ENCODE measurements around the gene USP48.
"Not testable (repeated sequence)": the region's sequence is repeated elsewhere in the genome, so short reads cannot be mapped to it uniquely, and the experiment has no call there.

The USP48 gene

DNA sequence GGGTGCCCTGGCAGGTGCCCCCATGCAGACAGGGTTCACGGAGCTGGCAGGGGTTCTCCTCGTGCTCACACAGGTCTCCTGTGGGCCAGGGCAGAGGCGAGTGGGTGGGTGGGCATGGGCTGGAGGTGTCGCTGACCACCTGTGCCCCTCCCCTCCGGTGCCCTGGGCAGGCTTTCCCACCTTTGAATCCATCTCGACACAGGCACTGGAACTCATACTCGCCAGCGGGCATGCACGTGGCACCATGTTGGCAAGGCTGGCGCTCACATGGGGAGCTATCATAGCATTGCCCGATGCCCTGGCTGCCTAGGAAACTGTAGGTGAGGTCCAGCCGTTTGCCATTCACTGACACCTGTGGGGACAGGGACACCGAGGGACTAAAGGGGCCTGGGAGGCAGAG, 45.1 kb upstream of the USP48 start:
- TF ChIP-seq, protein P1, sequence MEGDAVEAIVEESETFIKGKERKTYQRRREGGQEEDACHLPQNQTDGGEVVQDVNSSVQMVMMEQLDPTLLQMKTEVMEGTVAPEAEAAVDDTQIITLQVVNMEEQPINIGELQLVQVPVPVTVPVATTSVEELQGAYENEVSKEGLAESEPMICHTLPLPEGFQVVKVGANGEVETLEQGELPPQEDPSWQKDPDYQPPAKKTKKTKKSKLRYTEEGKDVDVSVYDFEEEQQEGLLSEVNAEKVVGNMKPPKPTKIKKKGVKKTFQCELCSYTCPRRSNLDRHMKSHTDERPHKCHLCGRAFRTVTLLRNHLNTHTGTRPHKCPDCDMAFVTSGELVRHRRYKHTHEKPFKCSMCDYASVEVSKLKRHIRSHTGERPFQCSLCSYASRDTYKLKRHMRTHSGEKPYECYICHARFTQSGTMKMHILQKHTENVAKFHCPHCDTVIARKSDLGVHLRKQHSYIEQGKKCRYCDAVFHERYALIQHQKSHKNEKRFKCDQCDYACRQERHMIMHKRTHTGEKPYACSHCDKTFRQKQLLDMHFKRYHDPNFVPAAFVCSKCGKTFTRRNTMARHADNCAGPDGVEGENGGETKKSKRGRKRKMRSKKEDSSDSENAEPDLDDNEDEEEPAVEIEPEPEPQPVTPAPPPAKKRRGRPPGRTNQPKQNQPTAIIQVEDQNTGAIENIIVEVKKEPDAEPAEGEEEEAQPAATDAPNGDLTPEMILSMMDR (IDR thresholded peaks at IDR 0.05; ENCODE audit: control insufficient read depth, extremely low read depth, insufficient read depth) = no peak
- no peak for DNase-seq (ENCODE audit: low read depth)
- no peak overlapping the region for H3K4me3 ChIP-seq (ENCODE audit: low read depth, low read length)

DNA sequence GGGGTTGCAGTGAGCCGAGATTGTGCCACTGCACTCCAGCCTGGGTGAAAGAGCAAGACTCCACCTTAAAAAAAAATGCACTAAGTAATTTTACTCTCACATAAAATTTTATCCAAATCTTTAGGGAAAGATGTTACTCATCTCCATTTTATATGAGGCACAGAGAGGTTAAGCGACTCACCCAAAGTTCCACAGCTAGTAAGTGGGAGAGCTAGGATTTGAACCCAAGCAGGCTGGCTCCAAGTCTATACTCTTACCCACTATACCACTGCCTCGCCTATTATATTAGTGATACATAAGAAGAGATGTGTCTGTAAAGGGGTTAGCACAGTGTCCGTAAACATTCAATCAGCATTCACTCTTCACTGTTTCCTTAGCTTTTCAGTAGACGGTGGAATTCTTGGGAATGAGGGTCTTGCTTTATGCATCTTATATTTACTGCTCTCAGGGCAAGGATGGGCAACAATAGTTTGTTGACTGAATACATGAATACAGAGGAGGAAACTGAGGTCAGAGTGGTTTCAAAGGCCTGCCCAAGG, 44.3 kb upstream of the USP48 start:
- TF ChIP-seq, protein P1 (IDR thresholded peaks at IDR 0.05; ENCODE audit: control insufficient read depth, extremely low read depth, insufficient read depth) = no peak
- no peak overlapping the region for H3K4me3 ChIP-seq (ENCODE audit: low read depth, low read length)
- no peak for DNase-seq (ENCODE audit: low read depth)

DNA sequence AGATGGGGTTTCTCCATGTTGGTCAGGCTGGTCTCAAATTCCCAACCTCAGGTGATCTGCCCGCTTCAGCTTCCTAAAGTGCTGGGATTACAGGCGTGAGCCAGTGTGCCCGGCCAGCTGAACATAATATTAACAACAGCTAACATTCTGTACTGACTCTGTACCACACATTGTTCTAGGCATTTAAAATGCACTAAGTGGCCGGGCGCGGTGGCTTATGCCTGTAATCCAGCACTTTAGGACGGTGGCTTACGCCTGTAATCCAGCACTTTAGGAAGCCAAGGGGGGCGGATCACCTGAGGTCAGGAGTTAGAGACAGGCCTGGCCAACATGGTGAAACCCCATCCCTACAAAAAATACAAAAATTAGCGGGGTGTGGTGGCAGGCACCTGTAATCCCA, 43.7 kb upstream of the USP48 start:
- DNase-seq (ENCODE audit: low read depth); H3K4me3 ChIP-seq (ENCODE audit: low read depth, low read length): not testable (repeated sequence)

DNA sequence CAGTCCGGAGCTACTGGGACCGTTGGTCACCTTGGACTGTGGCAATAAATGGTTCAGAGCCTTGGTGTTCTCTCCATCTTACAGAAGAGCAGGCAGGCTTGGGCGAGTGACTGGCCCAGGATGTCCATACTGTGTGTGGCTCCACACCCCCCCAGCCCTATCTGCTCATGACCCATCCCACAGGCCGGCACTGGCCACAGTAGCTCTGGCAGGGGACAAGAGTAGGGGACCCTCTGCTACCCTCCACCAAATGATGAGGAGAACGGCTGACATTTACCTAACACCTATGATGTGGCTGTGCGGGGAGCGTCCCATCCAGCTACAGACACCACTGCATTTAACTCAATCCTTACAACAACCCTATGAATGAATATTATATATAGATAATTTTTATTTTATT, 42.4 kb upstream of the USP48 start:
- no peak overlapping the region for H3K4me3 ChIP-seq (ENCODE audit: low read depth, low read length)
- TF ChIP-seq, protein P1 (IDR thresholded peaks at IDR 0.05; ENCODE audit: control insufficient read depth, extremely low read depth, insufficient read depth) = no peak
- DNase-seq (ENCODE audit: low read depth) = no peak

DNA sequence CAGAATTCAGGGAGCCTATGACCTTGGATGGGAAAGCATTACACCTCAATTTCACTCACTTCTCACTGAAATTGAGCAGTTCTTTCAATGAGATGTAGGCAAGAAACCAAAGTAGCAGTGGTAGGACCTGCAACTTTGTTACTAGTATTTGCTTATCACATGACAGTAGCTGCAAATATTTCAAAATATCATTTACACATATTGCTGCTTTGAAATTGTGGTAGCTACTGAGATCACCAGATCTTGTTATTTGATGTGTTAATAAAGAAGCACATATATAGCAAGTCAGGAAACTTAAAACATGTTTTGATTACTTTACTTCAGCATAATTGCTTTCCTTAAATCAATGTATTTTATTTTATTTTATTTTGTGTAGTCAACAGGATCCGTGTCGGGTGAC, 42.0 kb upstream of the USP48 start:
- no peak for DNase-seq (ENCODE audit: low read depth)
- TF ChIP-seq, protein P1 (IDR thresholded peaks at IDR 0.05; ENCODE audit: control insufficient read depth, extremely low read depth, insufficient read depth) = no peak
- H3K4me3 ChIP-seq (ENCODE audit: low read depth, low read length) = no peak overlapping the region

DNA sequence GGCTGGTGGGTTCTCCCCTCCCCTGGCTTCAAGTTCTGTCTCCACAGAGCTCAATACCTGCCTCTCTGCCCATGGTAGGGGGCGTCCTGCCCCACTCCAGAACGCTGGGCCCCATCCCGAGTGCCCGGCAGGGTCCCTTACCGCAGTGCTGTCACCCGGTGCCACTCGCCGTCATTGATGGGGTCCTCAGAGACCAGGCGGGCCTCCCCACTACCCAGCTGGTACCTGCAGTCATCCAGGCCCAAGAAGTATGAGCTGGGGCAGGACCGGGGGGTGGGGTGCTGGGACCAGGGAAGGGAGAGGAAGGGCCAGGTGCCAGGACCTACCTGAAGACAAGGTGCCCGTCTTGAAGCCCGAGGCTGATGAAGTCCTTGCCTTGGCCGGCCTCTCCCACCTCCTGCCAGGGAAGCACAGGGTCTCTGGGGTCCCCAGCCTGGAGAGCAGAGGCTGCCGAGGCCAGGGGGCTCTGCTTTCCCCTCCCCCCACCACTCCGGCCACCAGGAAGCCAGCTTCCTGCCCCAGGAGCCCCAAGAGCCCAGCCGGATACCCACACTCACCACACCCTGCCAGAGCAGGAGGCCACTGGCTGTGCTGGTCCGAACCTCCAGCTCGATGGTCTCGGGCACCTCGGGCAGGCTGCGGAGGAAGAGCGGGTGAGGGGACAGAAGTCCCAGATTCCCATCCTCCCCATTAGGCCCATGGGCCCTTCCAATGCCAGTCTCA, 41.2 kb upstream of the USP48 start:
- no peak overlapping the region for H3K4me3 ChIP-seq (ENCODE audit: low read depth, low read length)
- TF ChIP-seq, protein P1 (IDR thresholded peaks at IDR 0.05; ENCODE audit: control insufficient read depth, extremely low read depth, insufficient read depth) = no peak
- no peak for DNase-seq (ENCODE audit: low read depth)

DNA sequence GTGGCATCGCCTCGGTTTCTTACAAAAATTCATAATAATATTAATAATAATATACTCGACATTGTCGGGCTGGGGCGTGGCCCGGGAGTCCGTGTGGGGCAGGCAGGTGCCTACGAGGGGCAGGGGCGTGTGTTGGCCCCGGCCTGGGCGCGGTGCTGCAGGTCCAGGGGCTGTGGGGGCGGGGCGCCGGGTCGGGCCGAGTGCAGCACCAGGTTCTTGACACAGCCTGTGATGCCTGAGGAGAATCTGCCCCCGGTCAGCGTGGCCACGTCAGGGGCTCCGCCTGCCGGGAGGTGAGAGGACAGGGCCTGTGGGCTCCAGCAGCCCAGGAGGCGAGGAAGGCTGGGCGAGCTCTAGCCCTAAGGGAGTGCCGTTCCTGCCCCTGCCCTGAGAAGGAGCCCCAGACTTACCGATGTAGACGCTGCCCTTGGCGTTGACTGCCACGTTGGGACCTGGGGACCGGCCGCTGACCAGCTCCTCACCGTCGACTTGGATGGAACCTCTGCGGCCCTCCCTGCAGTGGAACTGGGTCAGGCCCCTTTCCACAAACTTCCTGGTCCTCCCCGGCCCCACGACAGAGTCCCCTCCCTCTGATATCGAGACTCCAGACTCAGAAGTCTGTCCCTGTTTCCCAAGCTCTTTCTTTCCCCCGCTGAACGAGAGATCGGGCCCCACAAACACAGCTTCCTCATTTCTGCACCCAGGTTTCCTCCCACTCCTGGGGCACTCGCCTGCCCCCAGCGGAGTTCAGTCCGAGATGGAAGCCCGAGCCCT, 40.4 kb upstream of the USP48 start:
- no peak for DNase-seq (ENCODE audit: low read depth)
- TF ChIP-seq, protein P1 (IDR thresholded peaks at IDR 0.05; ENCODE audit: control insufficient read depth, extremely low read depth, insufficient read depth) = no peak
- no peak overlapping the region for H3K4me3 ChIP-seq (ENCODE audit: low read depth, low read length)
